Bronchus fibroblast of lung (primary cell): Measurements from ENCODE around the gene CHDH. TPM values are rescaled to one million over a fixed set of nuclear protein-coding genes. Genes with fewer than 3 reads are reported as not detected.

Source experiments
- total RNA-seq: library from RNA; depleted of rRNA; stranded (reverse); fragments of >200 nt; gene quantifications from 2 replicates; pipeline ENCODE4 v1.2.3, GENCODE V29; 2015

The CHDH gene
- 0.15 and 0.34 TPM in 2 replicates for total RNA-seq

GRCh38 chr3:53846134-53846850 lies at the start of gene CHDH, which contains the start of gene IL17RB:
CHDH (minus strand) TSS chr3:53846419; CDS start chr3:53824008, 22,411 bp downstream.
IL17RB (plus strand) TSS chr3:53846568; CDS start chr3:53846589, 21 bp downstream.

DNA sequence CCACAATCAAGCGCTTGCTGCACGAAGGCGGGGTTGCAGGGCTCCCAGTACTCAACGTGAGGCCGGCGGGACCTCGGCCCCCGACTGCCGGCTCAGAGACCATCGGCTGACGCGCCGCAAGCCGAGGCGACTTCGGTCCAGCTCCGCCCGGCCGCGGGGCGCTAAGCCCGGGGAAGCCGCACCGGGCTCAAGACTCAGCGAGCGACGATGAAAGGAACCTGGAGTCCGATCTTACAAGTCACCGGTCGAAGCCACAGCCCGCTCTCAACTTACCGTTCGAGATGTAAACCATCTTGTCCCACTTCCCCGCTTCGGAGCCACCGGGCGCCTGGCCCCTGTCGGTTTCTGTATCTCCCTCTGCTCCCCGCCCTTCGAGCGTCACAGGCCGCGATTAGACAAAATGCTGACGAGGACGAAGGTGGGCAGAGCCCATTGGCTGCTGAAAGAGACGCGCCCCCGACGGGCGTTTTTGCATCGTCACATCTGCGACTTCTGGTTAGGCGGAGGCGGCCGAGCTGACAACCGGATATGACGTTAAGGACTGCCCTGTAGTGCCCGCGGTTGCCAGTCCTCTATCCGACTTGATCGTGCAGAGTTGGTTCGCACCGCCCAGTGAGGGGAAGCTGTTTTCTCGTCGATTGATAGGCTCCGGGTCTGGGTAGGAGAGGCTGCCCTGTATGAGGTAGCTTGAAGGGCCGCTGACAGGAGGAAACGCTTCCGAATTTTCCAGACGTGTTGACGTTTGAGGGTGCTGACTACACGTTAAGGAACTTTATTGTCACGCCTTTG lies 45.5 kb upstream of the CHDH start, which contains the start of gene SELENOK:
TSS of gene SELENOK (minus strand) at position 363 of the 789 bp plus-strand sequence.

DNA sequence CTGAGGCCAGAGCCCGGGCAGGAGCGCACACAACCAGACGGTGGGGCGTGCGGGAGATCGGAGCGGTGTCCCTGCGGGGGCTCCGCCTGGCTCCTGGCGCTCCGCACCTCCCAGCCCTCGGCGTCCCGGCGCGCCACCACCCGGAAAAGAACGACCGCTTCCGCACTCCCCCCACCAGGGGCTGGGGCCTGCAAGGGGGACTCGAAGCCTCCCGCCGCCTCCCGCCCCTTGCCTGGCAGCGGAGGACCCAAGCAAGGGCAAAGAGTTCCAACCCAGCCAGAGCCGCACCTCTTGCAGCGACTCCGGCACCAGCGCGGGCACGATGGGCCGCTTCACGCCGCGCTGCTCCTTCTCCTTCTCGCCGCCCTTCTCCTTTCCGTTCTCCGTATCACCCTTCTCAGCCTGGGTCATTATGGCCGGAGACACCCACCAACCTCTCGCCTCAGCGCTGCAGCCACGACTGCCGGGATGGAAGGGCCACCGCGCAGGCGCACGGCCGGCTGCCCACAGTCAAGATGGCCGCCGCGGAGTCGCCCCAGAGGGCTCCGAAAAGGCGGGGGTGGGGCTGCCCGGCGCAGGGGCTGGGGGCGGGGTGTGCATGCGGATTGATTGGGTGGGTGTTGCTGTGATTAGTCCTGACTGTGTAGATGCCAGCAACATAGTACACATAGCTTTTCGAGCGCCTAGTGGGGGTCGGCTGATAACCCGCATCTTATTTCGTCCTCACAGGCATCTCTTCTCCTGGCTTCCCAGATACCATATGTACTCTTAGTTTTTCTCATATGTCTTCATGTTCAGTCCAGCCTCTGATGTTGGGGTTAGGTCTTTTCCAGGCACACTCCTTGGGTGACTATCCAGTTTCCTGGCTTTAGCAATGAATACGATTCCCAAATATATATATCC lies 35.7 kb upstream of the CHDH start, which contains the start of gene ACTR8:
TSS of gene ACTR8 (minus strand) at position 462 of the 903 bp plus-strand sequence. CDS start at position 411, 51 bp downstream.

Other genes starting within 250 kb of the CHDH start
- gene IL17RB, start 149 bp upstream of the CHDH start, total RNA-seq = 0.17 TPM in 1 of 2 replicates, not detected in the other
- 21.3 and 25.7 TPM in 2 replicates for gene ACTR8, start 35.7 kb upstream of the CHDH start, total RNA-seq
- gene SELENOK, start 45.4 kb upstream of the CHDH start, total RNA-seq = 21.2 and 21.6 TPM in 2 replicates